Neutrophil (primary cell): ENCODE measurements around the gene NPAS3.

Source experiments
- H3K27ac ChIP-seq: fragments of 200-600 bp; sonication (generic); 2 replicates; pipeline ENCODE4 v1.5.1; 2016; ENCODE audit warnings: mild to moderate bottlenecking, moderate library complexity
- H3K27me3 ChIP-seq: fragments of 200-600 bp; sonication (generic); 2 replicates; pipeline ENCODE4 v1.6.0; 2016; ENCODE audit warnings: mild to moderate bottlenecking
- H3K36me3 ChIP-seq: fragments of 200-600 bp; sonication (generic); 2 replicates; pipeline ENCODE4 v1.5.1; 2017
- H3K4me1 ChIP-seq, 2 experiments: fragments of 200-600 bp in 1 of 2; sonication (generic) in 1 of 2; 1 replicate in 1 of 2; 2 replicates in 1 of 2; pipeline versions ENCODE4 v1.5.1 to v1.6.1; 2013 to 2016; ENCODE audit warnings: low read depth in 1 of 2, low read length in 1 of 2, mild to moderate bottlenecking in 1 of 2, moderate library complexity in 1 of 2; ENCODE audit not compliant: control insufficient read depth in 1 of 2, insufficient read depth in 1 of 2
- H3K4me3 ChIP-seq, 2 experiments: fragments of 200-600 bp in 1 of 2; sonication (generic) in 1 of 2; 1 replicate in 1 of 2; 2 replicates in 1 of 2; pipeline ENCODE4 v1.5.1; 2013 to 2016; ENCODE audit warnings: low read depth in 1 of 2, low read length in 1 of 2, mild to moderate bottlenecking in 1 of 2, moderate library complexity in 1 of 2
- H3K9me3 ChIP-seq: fragments of 200-600 bp; sonication (generic); 2 replicates; pipeline ENCODE4 v1.5.1; 2016
- TF ChIP-seq, protein P1 (sequence below): fragments of 200-600 bp; sonication (generic); IDR thresholded peaks from 2 replicates; pipeline ENCODE4 v1.5.1; 2016; ENCODE audit warnings: antibody characterized with exemption

The NPAS3 gene

GRCh38 chr14:33646692-33647260 lies 708.1 kb downstream of the NPAS3 start:
- TF ChIP-seq, protein P1, sequence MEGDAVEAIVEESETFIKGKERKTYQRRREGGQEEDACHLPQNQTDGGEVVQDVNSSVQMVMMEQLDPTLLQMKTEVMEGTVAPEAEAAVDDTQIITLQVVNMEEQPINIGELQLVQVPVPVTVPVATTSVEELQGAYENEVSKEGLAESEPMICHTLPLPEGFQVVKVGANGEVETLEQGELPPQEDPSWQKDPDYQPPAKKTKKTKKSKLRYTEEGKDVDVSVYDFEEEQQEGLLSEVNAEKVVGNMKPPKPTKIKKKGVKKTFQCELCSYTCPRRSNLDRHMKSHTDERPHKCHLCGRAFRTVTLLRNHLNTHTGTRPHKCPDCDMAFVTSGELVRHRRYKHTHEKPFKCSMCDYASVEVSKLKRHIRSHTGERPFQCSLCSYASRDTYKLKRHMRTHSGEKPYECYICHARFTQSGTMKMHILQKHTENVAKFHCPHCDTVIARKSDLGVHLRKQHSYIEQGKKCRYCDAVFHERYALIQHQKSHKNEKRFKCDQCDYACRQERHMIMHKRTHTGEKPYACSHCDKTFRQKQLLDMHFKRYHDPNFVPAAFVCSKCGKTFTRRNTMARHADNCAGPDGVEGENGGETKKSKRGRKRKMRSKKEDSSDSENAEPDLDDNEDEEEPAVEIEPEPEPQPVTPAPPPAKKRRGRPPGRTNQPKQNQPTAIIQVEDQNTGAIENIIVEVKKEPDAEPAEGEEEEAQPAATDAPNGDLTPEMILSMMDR: no peak
- no peak overlapping the region for H3K4me3 ChIP-seq
- H3K27ac ChIP-seq: no peak overlapping the region

GRCh38 chr14:33647385-33647786 lies 708.7 kb downstream of the NPAS3 start:
- no peaks in the 10 kb centered on the region for H3K36me3 ChIP-seq
- TF ChIP-seq, protein P1: no peak
- H3K4me1 ChIP-seq: no peaks in the 10 kb centered on the region
- no peaks in the 10 kb centered on the region for H3K9me3 ChIP-seq
- no peak overlapping the region for H3K4me3 ChIP-seq
- no peaks in the 10 kb centered on the region for H3K27me3 ChIP-seq
- H3K27ac ChIP-seq: no peak overlapping the region

More at GRCh38 chr14:33646692-33647260, 708.1 kb downstream of the NPAS3 start:
- Histone ChIP-seq H3K36me3 (no peaks in the 10 kb centered on the region), H3K27me3 (no peaks in the 10 kb centered on the region), H3K9me3 (no peaks in the 10 kb centered on the region), H3K4me1 (no peaks in the 10 kb centered on the region)

DNA sequence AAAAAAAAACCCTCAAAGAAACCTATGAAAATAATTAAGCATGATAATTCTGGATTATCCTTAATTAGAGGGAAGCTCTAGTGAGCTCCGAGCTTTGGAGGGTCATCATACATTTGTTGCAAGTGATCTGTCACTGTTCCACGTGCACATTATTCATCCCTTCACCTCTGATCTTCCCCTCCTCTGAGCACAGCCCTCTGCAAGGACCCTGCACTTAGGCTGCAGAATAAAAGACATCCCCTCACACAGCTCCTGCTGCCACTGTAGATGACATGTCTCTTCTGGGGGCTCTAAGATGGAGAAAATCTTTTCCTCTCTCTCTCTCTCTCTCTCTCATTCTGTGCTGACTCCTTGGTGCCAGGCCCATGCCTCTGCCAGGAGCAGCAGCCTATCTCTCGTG lies 711.8 kb downstream of the NPAS3 start:
- no peaks in the 10 kb centered on the region for H3K36me3 ChIP-seq
- TF ChIP-seq, protein P1: no peak
- no peaks in the 10 kb centered on the region for H3K9me3 ChIP-seq
- H3K27me3 ChIP-seq: no peaks in the 10 kb centered on the region
- H3K27ac ChIP-seq: no peak overlapping the region
- H3K4me1 ChIP-seq: no peaks in the 10 kb centered on the region
- H3K4me3 ChIP-seq: no peak overlapping the region

GRCh38 chr14:33652566-33653307 lies 714.1 kb downstream of the NPAS3 start:
- TF ChIP-seq, protein P1: no peak
- H3K27ac ChIP-seq: no peak overlapping the region
- no peaks in the 10 kb centered on the region for H3K27me3 ChIP-seq
- H3K36me3 ChIP-seq: no peaks in the 10 kb centered on the region
- H3K4me3 ChIP-seq: no peak overlapping the region
- no peaks in the 10 kb centered on the region for H3K4me1 ChIP-seq
- H3K9me3 ChIP-seq: no peaks in the 10 kb centered on the region

GRCh38 chr14:33653308-33653695 lies 714.6 kb downstream of the NPAS3 start:
- TF ChIP-seq, protein P1: no peak
- no peak overlapping the region for H3K27ac ChIP-seq
- no peaks in the 10 kb centered on the region for H3K36me3 ChIP-seq
- no peak overlapping the region for H3K4me3 ChIP-seq
- H3K4me1 ChIP-seq: no peaks in the 10 kb centered on the region
- H3K27me3 ChIP-seq: no peaks in the 10 kb centered on the region
- no peaks in the 10 kb centered on the region for H3K9me3 ChIP-seq
